MCF 10A (cell line): Measurements from ENCODE around the gene PLXDC1. TPM values are rescaled to one million over a fixed set of nuclear protein-coding genes. Genes with fewer than 3 reads are reported as not detected.

Experiments used
- BruUV-seq: library from RNA; stranded (reverse); fragments of 400-500 nt; replicated peaks from 2 replicates; lab custom pipeline; 2021; lab: Mats Ljungman, UMichigan
- CTCF ChIA-PET: fragments of 300-600 bp; sonication (Branson Sonifier 250); formaldehyde crosslinking; extraction: SDS; loops from one replicate; lab custom pipeline; 2021; ENCODE audit warnings: antibody characterized with exemption, inconsistent platforms; lab: Yijun Ruan, JAX
- POLR2A ChIA-PET: fragments of 300-600, 350-650 bp; sonication (Branson Sonifier 250); formaldehyde crosslinking; extraction: SDS; loops from one replicate; lab custom pipeline; 2020; ENCODE audit warnings: antibody characterized with exemption, inconsistent platforms; lab: Yijun Ruan, JAX
- DNase-seq: peaks from one replicate; pipeline ENCODE4 v3.0.0-alpha.2; 2018; ENCODE audit not compliant: unreplicated experiment
- H3K27ac Mint-ChIP-seq: one replicate; pipeline ENCODE4 v1.8.0; 2022; ENCODE audit warnings: mild to moderate bottlenecking, low read depth, mixed read lengths; ENCODE audit not compliant: unreplicated experiment
- H3K27me3 Mint-ChIP-seq: one replicate; pipeline ENCODE4 v1.8.0; 2022; ENCODE audit warnings: mixed read lengths; ENCODE audit not compliant: insufficient read depth, unreplicated experiment
- H3K36me3 Mint-ChIP-seq: one replicate; pipeline ENCODE4 v1.8.0; 2022; ENCODE audit warnings: mild to moderate bottlenecking, moderate library complexity, mixed read lengths; ENCODE audit not compliant: insufficient read depth, unreplicated experiment
- H3K4me1 Mint-ChIP-seq: one replicate; pipeline ENCODE4 v1.8.0; 2022; ENCODE audit warnings: mixed read lengths; ENCODE audit not compliant: insufficient read depth, unreplicated experiment
- H3K4me3 Mint-ChIP-seq: one replicate; pipeline ENCODE4 v1.8.0; 2022; ENCODE audit warnings: mild to moderate bottlenecking, moderate library complexity, mixed read lengths; ENCODE audit not compliant: unreplicated experiment
- H3K9me3 Mint-ChIP-seq: one replicate; pipeline ENCODE4 v1.8.0; 2022; ENCODE audit warnings: mixed read lengths; ENCODE audit not compliant: unreplicated experiment
- CTCF ChIP-seq: fragments of 200-600 bp; IDR thresholded peaks from one replicate; pipeline ENCODE4 v1.8.0; 2022; ENCODE audit warnings: antibody characterized with exemption, mild to moderate bottlenecking; ENCODE audit not compliant: unreplicated experiment
- intact Hi-C: fragments of 100-400 bp; cut with micrococcal nuclease; formaldehyde crosslinking; loops from 2 replicates; pipeline ENCODE4 v1.14.1; 2022
- total RNA-seq: library from RNA; stranded (reverse); gene quantifications from 2 replicates; pipeline ENCODE4 v1.2.3, GENCODE V29; 2022

The PLXDC1 gene
- total RNA-seq, 1 experiment from 2014 or later: 0.61 TPM

GRCh38 chr17:39181303-39181702 is 29.9 kb upstream of the PLXDC1 start:
- Mint-ChIP-seq H3K9me3 (no peaks in the 10 kb centered on the region), H3K27ac (no peak overlapping the region), H3K4me3 (no peak overlapping the region), H3K27me3 (no peaks in the 10 kb centered on the region), H3K36me3 (peaks cover 43% of the 10 kb centered on the region), H3K4me1 (peaks cover 6% of the 10 kb centered on the region)
- no TSS peak for BruUV-seq
- POLR2A ChIA-PET: no interaction called here
- no peak for DNase-seq
- CTCF ChIA-PET: interaction anchor here (0.8 to 1.4 kb wide), 2 partner anchors 28 to 198 kb away, joined by 3 read pairs; no protein-coding TSS in a partner anchor
- no peak for TF ChIP-seq CTCF
- intact Hi-C loops: no loop called here

GRCh38 chr17:39178536-39178935 is 27.1 kb upstream of the PLXDC1 start:
- no peak for TF ChIP-seq CTCF
- Mint-ChIP-seq H3K36me3 (peaks cover 34% of the 10 kb centered on the region), H3K4me3 (no peak overlapping the region), H3K4me1 (peaks cover 6% of the 10 kb centered on the region), H3K9me3 (no peaks in the 10 kb centered on the region), H3K27ac (peak overlapping the region; percentile 71), H3K27me3 (no peaks in the 10 kb centered on the region)
- CTCF ChIA-PET: interaction anchor here (0.8 to 6.6 kb wide), 4 partner anchors 14 to 35 kb away, joined by 3 to 44 read pairs (median 4); partner anchors contain the start of gene ARL5C
- intact Hi-C loops: no loop called here
- DNase-seq: peak; percentile 61
- POLR2A ChIA-PET: interaction anchor here (1.0 to 2.9 kb wide), 2 partner anchors 11 to 21 kb away, joined by 3 to 8 read pairs; partner anchors contain the start of gene RPL19
- no TSS peak for BruUV-seq

- TF ChIP-seq CTCF: no peak
- DNase-seq: no peak
- ChIA-PET POLR2A (interaction anchor here (2.9 kb wide), 1 partner anchor 23 kb away, joined by 8 read pairs; the partner anchor contains the start of gene RPL19), CTCF (interaction anchor here (1.0 to 6.6 kb wide), 2 partner anchors 13 to 19 kb away, joined by 4 to 44 read pairs; partner anchors contain the start of gene ARL5C)
- H3K4me1 Mint-ChIP-seq: peaks cover 6% of the 10 kb centered on the region
- H3K4me3 Mint-ChIP-seq: no peak overlapping the region
- no peaks in the 10 kb centered on the region for H3K9me3 Mint-ChIP-seq
- intact Hi-C loops: no loop called here
- no TSS peak for BruUV-seq
- H3K27ac Mint-ChIP-seq: no peak overlapping the region
- H3K36me3 Mint-ChIP-seq: peaks cover 27% of the 10 kb centered on the region
- H3K27me3 Mint-ChIP-seq: no peaks in the 10 kb centered on the region
These were observed 25.8 kb upstream of the PLXDC1 start for GRCh38 chr17:39177256-39177655.

GRCh38 chr17:39175695-39176093 is 24.3 kb upstream of the PLXDC1 start:
- ChIA-PET POLR2A (no interaction called here), CTCF (interaction anchor here (0.6 to 6.6 kb wide), 12 partner anchors 11 to 439 kb away, joined by 3 to 44 read pairs (median 4); partner anchors contain the start of genes ARL5C and STAC2)
- intact Hi-C loops: no loop called here
- no peak for DNase-seq
- Mint-ChIP-seq H3K27me3 (no peaks in the 10 kb centered on the region), H3K4me1 (peaks cover 6% of the 10 kb centered on the region), H3K4me3 (no peak overlapping the region), H3K27ac (no peak overlapping the region), H3K9me3 (no peaks in the 10 kb centered on the region), H3K36me3 (peaks cover 27% of the 10 kb centered on the region)
- BruUV-seq: no TSS peak
- TF ChIP-seq CTCF: no peak
